ENCODE data around the gene PTK7. TPM values are rescaled to one million over a fixed set of nuclear protein-coding genes. Genes with fewer than 3 reads are reported as not detected.

Gene PTK7
- total and polyA plus RNA-seq, 2 donors (not counting 3 experiments of a cell fraction or from before 2014, with no cell fraction given): 41.9 to 65.6 TPM

DNA sequence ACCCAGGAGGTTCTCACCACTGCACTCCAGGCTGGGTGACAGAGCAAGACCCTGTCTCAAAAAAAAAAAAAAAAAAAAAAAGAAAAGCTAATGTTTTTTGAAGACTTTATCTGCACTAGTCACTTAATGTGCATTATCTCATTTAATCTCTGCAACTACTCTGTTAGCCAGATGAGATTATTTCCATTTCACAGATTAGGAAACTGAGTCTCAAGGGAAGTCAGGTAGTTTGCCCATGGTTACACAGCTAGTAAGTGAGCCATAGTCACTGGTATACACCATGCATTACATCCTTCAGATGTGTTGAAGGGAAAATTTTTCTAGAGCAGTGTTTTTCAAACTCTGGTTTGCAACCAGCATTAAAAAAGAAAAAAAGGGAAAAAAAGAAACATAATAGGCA, 87.8 kb downstream of the PTK7 start:
- DNase-seq (ENCODE audit: low read depth, low spot score) (no peak), FAIRE-seq (no peak)
- H3K4me2 ChIP-seq (ENCODE audit: insufficient read depth, low read length): no peak overlapping the region
- no peak for TF ChIP-seq POLR2A (IDR thresholded peaks at IDR 0.05; ENCODE audit: low read depth, low read length)
- TF ChIP-seq JUN (IDR thresholded peaks at IDR 0.05; ENCODE audit: borderline replicate concordance, insufficient read depth, insufficient read length, low read depth): no peak
- no peak for TF ChIP-seq GATA2 (IDR thresholded peaks at IDR 0.05; ENCODE audit: insufficient read depth, insufficient read length, low read depth, low read length)
- TF ChIP-seq MYC (IDR thresholded peaks at IDR 0.05; ENCODE audit: low read depth, low read length): no peak
- TF ChIP-seq FOS (IDR thresholded peaks at IDR 0.05; ENCODE audit: borderline replicate concordance, insufficient read depth, low read length): no peak
- no peak for TF ChIP-seq EZH2 (IDR thresholded peaks at IDR 0.05; ENCODE audit: borderline replicate concordance, low read depth, low read length, severe bottlenecking)
- TF ChIP-seq, protein P1, sequence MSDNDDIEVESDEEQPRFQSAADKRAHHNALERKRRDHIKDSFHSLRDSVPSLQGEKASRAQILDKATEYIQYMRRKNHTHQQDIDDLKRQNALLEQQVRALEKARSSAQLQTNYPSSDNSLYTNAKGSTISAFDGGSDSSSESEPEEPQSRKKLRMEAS (IDR thresholded peaks at IDR 0.05; ENCODE audit: insufficient read depth, insufficient read length): no peak
- TF ChIP-seq, protein P2, sequence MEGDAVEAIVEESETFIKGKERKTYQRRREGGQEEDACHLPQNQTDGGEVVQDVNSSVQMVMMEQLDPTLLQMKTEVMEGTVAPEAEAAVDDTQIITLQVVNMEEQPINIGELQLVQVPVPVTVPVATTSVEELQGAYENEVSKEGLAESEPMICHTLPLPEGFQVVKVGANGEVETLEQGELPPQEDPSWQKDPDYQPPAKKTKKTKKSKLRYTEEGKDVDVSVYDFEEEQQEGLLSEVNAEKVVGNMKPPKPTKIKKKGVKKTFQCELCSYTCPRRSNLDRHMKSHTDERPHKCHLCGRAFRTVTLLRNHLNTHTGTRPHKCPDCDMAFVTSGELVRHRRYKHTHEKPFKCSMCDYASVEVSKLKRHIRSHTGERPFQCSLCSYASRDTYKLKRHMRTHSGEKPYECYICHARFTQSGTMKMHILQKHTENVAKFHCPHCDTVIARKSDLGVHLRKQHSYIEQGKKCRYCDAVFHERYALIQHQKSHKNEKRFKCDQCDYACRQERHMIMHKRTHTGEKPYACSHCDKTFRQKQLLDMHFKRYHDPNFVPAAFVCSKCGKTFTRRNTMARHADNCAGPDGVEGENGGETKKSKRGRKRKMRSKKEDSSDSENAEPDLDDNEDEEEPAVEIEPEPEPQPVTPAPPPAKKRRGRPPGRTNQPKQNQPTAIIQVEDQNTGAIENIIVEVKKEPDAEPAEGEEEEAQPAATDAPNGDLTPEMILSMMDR (IDR thresholded peaks at IDR 0.05; ENCODE audit: extremely low read depth in 1 of 2, insufficient read depth in 1 of 2, low read depth in 1 of 2, low read length in 2 of 2): no peak
- TF ChIP-seq POLR2AphosphoS5 (IDR thresholded peaks at IDR 0.05; ENCODE audit: insufficient read depth, low read depth, low read length): no peak
- dilution Hi-C loops (cut with MboI; ENCODE audit: extremely low pct_ligation_motif_present, low sequenced_read_pairs) (no loop called here), intact Hi-C loops (cut with micrococcal nuclease) (no loop called here)
- H3K9me1 ChIP-seq (replicated peaks; ENCODE audit: control insufficient read depth, extremely low read depth, insufficient read depth, low read length): no peaks in the 10 kb centered on the region
- H3K9me3 ChIP-seq (replicated peaks; ENCODE audit: control insufficient read depth, insufficient read depth, low read length): no peaks in the 10 kb centered on the region
- no peaks in the 10 kb centered on the region for H3K36me3 ChIP-seq (ENCODE audit: control insufficient read depth in 2 of 2, extremely low read depth in 1 of 2, insufficient read depth in 2 of 2, low read length in 2 of 2)
- POLR2A ChIA-PET: interaction anchor here (0.7 kb wide), 1 partner anchor 255 kb away, joined by 5 read pairs; no protein-coding TSS in a partner anchor
- H4K20me1 ChIP-seq (replicated peaks; ENCODE audit: control insufficient read depth, extremely low read depth, insufficient read depth, low read length): no peaks in the 10 kb centered on the region
- H3K27ac ChIP-seq (ENCODE audit: insufficient read depth, low read depth, low read length): no peak overlapping the region
- no peak overlapping the region for H3K9ac ChIP-seq (replicated peaks; ENCODE audit: extremely low read depth, insufficient read depth, low read length)
- H3K4me1 ChIP-seq (ENCODE audit: control insufficient read depth, extremely low read depth, insufficient read depth, low read length): no peaks in the 10 kb centered on the region
- no peak overlapping the region for H2AFZ ChIP-seq (ENCODE audit: low read depth, low read length)
- CTCF ChIA-PET: interaction anchor here (1.2 kb wide), 1 partner anchor 20 kb away, joined by 3 read pairs; no protein-coding TSS in a partner anchor
- BruUV-seq (replicated peaks): no TSS peak
- no peaks in the 10 kb centered on the region for H3K79me2 ChIP-seq (ENCODE audit: control insufficient read depth, insufficient read depth, low read length)
- H3K4me3 ChIP-seq (replicated peaks in 1 of 3; ENCODE audit: insufficient read depth in 1 of 3, low read depth in 1 of 3, low read length in 3 of 3): no peak overlapping the region
- H3K27me3 ChIP-seq (ENCODE audit: control insufficient read depth in 2 of 2, insufficient read depth in 2 of 2, low read length in 2 of 2): no peaks in the 10 kb centered on the region
